Measurements from ENCODE around the gene YEATS2.
"Not testable (repeated sequence)": the region's sequence is repeated elsewhere in the genome, so short reads cannot be mapped to it uniquely, and the experiment has no call there.

YEATS2 gene

DNA sequence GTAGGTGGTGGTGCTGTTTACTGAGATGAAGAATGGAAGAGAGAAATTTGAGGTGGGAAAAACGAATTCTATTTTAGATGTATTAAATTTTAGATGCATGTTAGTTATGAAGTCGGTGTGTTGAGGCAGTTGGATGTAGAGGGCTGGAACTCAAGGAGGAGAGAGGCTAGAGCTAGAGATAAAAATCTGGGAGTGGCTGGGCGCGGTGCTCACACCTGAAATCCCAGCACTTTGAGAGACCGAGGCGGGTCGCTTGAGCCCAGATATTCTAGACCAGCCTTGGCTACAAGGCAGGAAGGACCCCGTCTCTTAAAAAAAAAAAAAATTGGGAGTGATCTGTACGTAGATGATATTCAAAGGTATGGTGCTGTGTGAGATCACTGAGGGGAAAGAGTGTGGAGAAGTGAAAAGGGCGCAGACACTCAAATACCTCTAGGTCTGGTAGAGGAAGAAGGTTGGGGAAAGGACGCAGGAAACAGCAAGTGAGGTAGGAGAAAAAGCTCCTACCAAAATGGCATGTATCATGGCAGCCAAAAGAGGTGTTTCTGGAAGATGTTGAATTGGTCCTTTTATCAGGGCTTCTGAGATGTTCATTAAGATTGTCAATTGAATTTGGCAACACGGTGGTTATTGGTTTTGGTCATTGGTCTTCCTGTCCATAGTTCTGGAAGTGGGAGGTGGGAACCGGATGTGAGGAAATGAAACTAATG lies 1.8 kb downstream of the YEATS2 start:
- Histone ChIP-seq H3K27ac (replicated peaks) (no peak overlapping the region; the same call in 1 of the 2 replicates), H3K27me3 (ENCODE audit: insufficient read depth, poor library complexity, severe bottlenecking) (no peaks in the 10 kb centered on the region)
- DNase-seq (ENCODE audit: low read depth in 1 of 2, low spot score in 1 of 2), result peak in 1 of 2 experiments; percentile 5

DNA sequence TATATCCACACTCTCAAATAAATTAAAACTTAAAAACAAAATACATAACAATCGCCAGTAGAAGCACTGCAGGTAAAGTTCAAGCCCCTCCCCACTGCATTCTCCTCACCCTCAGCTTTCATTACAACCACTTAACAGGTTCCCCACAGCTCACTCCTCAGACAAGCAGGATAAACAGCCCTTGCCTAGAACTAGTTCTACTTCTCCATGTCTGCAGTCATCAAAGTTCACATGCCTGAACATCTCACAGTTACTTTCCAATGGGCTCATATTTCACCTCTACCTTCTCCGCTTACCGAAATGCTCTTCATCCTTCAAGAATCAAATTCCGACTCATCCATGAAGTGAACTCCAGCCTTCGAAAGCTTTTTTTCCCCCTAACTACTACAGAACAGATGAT lies 4.1 kb downstream of the YEATS2 start:
- Histone ChIP-seq H3K27ac (replicated peaks) (no peak overlapping the region), H3K4me3 (replicated peaks; ENCODE audit: insufficient read depth, low read length) (no peak overlapping the region), H3K27me3 (ENCODE audit: insufficient read depth, poor library complexity, severe bottlenecking) (no peaks in the 10 kb centered on the region)
- DNase-seq (ENCODE audit: low read depth in 1 of 2, low spot score in 1 of 2), result no peak
- TF ChIP-seq GABPA (IDR thresholded peaks at IDR 0.05; ENCODE audit: low read depth) (no peak), SPI1 (IDR thresholded peaks at IDR 0.05; ENCODE audit: borderline replicate concordance, low read depth) (no peak), POLR2AphosphoS5 (IDR thresholded peaks at IDR 0.05; ENCODE audit: low read depth) (no peak)
- TF ChIP-seq, protein P1, sequence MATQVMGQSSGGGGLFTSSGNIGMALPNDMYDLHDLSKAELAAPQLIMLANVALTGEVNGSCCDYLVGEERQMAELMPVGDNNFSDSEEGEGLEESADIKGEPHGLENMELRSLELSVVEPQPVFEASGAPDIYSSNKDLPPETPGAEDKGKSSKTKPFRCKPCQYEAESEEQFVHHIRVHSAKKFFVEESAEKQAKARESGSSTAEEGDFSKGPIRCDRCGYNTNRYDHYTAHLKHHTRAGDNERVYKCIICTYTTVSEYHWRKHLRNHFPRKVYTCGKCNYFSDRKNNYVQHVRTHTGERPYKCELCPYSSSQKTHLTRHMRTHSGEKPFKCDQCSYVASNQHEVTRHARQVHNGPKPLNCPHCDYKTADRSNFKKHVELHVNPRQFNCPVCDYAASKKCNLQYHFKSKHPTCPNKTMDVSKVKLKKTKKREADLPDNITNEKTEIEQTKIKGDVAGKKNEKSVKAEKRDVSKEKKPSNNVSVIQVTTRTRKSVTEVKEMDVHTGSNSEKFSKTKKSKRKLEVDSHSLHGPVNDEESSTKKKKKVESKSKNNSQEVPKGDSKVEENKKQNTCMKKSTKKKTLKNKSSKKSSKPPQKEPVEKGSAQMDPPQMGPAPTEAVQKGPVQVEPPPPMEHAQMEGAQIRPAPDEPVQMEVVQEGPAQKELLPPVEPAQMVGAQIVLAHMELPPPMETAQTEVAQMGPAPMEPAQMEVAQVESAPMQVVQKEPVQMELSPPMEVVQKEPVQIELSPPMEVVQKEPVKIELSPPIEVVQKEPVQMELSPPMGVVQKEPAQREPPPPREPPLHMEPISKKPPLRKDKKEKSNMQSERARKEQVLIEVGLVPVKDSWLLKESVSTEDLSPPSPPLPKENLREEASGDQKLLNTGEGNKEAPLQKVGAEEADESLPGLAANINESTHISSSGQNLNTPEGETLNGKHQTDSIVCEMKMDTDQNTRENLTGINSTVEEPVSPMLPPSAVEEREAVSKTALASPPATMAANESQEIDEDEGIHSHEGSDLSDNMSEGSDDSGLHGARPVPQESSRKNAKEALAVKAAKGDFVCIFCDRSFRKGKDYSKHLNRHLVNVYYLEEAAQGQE (IDR thresholded peaks at IDR 0.05; ENCODE audit: insufficient replicate concordance, low read depth), result no peak
- TF ChIP-seq, protein P2, sequence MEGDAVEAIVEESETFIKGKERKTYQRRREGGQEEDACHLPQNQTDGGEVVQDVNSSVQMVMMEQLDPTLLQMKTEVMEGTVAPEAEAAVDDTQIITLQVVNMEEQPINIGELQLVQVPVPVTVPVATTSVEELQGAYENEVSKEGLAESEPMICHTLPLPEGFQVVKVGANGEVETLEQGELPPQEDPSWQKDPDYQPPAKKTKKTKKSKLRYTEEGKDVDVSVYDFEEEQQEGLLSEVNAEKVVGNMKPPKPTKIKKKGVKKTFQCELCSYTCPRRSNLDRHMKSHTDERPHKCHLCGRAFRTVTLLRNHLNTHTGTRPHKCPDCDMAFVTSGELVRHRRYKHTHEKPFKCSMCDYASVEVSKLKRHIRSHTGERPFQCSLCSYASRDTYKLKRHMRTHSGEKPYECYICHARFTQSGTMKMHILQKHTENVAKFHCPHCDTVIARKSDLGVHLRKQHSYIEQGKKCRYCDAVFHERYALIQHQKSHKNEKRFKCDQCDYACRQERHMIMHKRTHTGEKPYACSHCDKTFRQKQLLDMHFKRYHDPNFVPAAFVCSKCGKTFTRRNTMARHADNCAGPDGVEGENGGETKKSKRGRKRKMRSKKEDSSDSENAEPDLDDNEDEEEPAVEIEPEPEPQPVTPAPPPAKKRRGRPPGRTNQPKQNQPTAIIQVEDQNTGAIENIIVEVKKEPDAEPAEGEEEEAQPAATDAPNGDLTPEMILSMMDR (IDR thresholded peaks at IDR 0.05; ENCODE audit: insufficient read depth, low read length), result no peak

More for the DNA sequence above, 1.8 kb downstream of the YEATS2 start:
- TF ChIP-seq POLR2AphosphoS5 (IDR thresholded peaks at IDR 0.05; ENCODE audit: low read depth), result no peak
- no peak for TF ChIP-seq SPI1 (IDR thresholded peaks at IDR 0.05; ENCODE audit: borderline replicate concordance, low read depth)
- TF ChIP-seq, protein P1 (IDR thresholded peaks at IDR 0.05; ENCODE audit: insufficient replicate concordance, low read depth), result no peak
- TF ChIP-seq, protein P2 (IDR thresholded peaks at IDR 0.05; ENCODE audit: insufficient read depth, low read length), result no peak
- TF ChIP-seq GABPA (IDR thresholded peaks at IDR 0.05; ENCODE audit: low read depth), result no peak
- peak overlapping the region; percentile 95 for H3K4me3 ChIP-seq (replicated peaks; ENCODE audit: insufficient read depth, low read length)

DNA sequence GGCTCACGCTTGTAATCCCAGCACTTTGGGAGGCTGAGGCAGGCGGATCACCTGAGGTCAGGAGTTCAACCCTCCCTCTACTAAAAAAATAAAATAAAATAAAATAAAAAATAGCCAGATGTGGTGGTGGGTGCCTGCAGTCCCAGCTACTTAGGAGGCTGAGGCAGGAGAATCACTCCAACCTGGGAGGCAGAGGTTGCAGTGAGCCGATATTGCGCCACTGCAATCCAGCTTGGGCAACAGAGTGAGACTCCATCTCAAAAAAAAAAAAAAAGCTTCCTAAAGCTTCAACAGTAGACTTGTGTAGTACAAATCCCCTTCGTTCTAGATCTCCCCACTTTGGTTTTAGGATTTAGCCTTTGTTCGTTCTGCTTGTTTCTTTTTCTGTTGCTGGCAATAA lies 6.3 kb downstream of the YEATS2 start:
- not testable (repeated sequence) for H3K27ac ChIP-seq (replicated peaks); H3K27me3 ChIP-seq (ENCODE audit: insufficient read depth, poor library complexity, severe bottlenecking); H3K4me3 ChIP-seq (replicated peaks; ENCODE audit: insufficient read depth, low read length)
- peak in 1 of 2 experiments; percentile 42 for DNase-seq (ENCODE audit: low read depth in 1 of 2, low spot score in 1 of 2)

DNA sequence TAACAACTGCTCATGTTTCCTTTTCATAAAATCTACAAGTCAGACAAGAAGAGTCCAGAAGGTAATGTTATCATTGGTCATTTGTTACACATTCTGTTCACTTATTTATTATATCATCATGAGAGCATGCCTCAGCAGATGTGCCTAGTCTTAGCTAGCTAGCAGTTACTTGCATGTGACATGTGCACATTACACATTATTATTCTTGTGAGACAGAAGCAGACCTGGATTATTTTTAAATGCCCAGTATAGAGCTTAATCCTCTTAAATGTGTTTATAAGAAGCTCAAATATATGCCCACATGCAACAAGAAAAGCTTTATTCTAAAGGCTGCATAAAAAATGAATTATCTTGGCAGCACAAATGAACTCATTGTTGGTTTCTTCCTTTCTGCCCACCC lies 12.6 kb downstream of the YEATS2 start:
- TF ChIP-seq, protein P1 (IDR thresholded peaks at IDR 0.05; ENCODE audit: insufficient replicate concordance, low read depth), result no peak
- TF ChIP-seq, protein P2 (IDR thresholded peaks at IDR 0.05; ENCODE audit: insufficient read depth, low read length), result no peak
- TF ChIP-seq POLR2AphosphoS5 (IDR thresholded peaks at IDR 0.05; ENCODE audit: low read depth) (no peak), SPI1 (IDR thresholded peaks at IDR 0.05; ENCODE audit: borderline replicate concordance, low read depth) (no peak), GABPA (IDR thresholded peaks at IDR 0.05; ENCODE audit: low read depth) (no peak)
- no peak overlapping the region for H3K4me3 ChIP-seq (replicated peaks; ENCODE audit: insufficient read depth, low read length)
- H3K27ac ChIP-seq (replicated peaks), result no peak overlapping the region
- DNase-seq (ENCODE audit: low read depth in 1 of 2, low spot score in 1 of 2), result no peak
- H3K27me3 ChIP-seq (ENCODE audit: insufficient read depth, poor library complexity, severe bottlenecking), result no peaks in the 10 kb centered on the region
